NCI-H2029 treated with DMSO at 0.1 percent for 48 hours (cell line): ENCODE data around the gene AIFM3.

Experiments
- DNase-seq: peaks from one replicate; lab custom pipeline; 2025; lab: John Stamatoyannopoulos, UW

Gene AIFM3

DNA sequence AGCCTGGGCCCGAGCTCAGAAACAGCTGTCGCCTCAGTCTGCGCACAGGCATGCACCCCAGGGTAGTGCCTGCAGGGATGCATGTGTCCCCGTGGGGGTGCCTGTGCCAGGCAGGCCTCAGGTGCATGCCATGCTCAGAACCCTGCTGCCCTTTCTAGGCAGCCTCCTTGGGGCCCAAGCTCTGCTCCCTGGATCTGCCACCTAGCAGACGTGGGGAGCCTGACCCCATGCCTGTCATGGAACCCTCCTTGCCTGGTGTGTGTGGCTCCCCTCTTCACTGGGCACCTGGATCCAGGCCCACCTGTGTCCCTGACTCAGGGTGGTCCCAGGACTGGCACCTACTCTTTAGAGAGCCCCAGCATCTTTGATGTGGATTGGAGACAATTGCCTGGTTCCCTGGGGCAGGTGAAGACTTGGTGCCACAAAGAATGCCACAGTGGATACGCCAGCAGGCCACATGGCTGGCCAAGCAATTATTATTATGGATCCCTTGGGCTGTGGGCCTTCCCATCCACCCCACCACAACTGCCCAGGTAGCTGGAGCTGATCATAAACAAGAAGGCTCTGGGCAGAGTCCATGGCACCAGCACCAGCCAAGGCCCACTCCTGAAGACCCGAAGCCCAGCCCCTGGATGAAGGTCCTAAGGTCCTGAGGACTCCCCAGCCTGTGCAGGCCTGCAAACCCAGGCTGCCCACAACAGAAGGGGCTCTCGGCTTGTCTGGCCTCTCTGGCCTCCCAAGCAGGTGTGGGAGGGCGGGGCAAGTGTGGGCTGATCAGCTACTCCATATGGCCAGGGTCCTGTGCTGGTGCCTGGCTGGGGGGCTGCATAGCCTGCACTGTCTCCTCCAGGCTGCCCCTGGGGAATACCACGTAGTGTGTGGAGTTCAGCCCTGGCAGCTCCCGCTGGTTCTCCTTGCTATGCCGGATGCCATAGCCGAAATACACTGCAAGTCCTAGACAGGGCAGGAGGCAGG lies 61.5 kb downstream of the AIFM3 start:
- DNase-seq = no peak

DNA sequence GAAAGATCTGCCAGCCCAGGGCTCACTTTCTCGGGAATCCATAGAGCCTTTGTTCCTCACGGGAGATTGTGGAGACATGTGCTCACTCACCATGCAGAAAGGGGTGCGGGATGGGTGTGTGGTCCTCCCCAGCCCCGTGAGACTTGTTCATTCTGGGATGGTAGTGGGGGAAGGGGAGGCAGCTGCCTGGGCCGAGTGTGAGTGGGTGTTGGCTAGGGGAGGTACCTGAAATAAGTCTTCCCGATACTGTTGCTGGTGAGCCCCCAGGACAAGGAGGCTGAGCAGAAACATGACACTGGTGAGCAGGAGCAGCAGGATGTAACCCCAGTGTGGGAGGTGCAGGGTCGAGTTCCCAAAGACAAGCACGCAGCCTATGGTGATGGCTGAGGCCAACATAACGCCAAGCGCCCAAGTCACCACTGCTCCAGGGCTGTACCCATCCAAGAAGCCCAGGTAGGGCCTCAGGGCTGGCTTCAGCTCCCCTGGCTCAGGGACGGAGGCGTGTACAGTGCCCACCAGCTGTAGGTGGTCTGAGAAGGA lies 62.5 kb downstream of the AIFM3 start:
- DNase-seq = no peak

DNA sequence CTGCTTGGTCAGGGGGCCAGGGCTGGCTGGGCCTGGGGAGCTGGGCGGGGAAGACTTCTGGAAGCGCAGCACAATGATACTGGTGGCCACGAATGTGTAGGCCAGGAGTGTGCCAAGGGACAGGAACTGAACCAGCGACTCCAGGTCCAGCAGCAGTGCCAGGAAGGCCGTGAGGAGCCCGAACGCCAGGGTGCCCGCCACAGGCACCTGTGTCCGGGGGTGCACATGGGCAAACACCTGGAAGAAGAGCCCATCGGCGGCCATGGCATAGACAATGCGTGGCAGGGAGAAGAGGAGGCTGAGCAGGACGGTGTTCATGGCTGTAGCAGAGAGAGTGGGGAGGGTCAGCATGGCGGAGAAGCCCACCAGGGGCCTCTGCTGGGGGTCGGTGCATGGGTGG lies 63.0 kb downstream of the AIFM3 start:
- no peak for DNase-seq
